GM18520 (cell line): ENCODE results near the gene UNC45A.
"Not testable (repeated sequence)": the region's sequence is repeated elsewhere in the genome, so short reads cannot be mapped to it uniquely, and the experiment has no call there.

Experiments
- ATAC-seq: cut with Tn5 transposase; IDR thresholded peaks from one replicate; pipeline ENCODE4 v1.9.1; 2021; ENCODE audit not compliant: unreplicated experiment

UNC45A gene

DNA sequence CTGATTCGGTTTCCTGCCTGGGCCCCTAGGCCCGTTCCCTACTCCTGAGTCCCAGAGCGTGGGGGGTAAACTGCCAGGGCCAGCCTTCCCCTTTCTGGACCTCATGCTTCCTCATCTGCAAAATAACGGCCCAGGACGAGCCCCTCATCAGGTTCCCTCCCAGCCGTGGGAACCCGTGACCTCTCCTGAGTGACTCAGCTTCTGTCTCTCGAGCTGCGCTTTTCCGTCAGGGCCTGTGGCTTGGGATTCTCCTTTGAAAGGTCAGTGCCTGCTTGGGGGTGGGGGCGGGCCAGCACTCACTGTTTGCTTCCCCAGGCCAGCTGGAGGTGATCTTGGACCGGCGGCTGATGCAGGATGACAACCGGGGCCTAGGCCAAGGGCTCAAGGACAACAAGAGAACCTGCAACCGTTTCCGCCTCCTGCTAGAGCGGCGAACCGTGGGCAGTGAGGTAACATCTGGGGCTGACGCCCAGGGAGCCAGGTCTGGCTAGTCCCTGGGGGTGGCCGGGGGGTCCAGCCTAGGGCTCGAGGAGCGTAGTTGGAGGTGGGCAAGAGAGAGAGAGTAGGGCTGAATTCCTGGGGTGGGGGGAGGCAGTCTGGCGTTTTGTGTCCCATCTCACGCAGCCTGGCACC is 19.2 kb upstream of the UNC45A start:
- ATAC-seq: no peak

DNA sequence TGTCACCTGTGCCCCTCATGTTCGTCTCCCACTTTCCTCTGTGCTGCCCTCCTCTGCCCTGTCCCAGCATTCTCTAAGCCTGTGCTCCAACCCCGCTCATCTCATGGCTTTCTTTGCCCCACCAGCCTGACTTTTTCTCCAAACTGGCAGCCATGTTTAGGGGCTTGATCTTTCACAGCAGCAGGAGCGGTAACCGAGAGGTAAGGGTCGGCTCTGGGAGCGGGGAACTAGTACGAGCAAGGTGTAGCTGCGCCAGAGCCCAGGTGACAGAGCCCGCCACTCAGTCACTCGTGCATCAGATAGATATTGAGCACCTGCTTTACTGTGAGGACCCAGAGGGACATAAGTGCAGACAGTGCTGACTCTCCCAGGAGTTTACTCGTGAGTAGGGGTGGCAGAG is 18.6 kb upstream of the UNC45A start:
- ATAC-seq: no peak

DNA sequence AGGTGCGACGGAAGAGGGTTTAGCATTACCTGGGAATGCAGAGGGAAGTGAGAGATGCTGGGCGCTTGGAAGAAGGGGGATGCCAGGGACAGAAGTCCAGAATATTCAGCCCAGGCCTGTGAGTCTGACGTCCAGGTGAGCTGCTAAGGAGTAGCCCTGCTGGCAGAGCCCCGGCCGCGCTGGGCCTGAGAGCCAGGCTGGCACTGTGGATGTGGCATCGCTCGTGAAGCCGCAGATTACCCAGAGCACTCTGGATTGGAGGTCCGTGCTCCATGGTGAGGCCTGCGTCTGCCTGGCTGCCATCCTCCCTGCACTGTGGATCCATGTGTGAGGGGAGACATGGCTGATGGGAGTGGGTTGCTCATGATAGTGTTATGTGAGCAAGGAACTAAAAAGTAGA is 17.5 kb upstream of the UNC45A start:
- no peak for ATAC-seq

DNA sequence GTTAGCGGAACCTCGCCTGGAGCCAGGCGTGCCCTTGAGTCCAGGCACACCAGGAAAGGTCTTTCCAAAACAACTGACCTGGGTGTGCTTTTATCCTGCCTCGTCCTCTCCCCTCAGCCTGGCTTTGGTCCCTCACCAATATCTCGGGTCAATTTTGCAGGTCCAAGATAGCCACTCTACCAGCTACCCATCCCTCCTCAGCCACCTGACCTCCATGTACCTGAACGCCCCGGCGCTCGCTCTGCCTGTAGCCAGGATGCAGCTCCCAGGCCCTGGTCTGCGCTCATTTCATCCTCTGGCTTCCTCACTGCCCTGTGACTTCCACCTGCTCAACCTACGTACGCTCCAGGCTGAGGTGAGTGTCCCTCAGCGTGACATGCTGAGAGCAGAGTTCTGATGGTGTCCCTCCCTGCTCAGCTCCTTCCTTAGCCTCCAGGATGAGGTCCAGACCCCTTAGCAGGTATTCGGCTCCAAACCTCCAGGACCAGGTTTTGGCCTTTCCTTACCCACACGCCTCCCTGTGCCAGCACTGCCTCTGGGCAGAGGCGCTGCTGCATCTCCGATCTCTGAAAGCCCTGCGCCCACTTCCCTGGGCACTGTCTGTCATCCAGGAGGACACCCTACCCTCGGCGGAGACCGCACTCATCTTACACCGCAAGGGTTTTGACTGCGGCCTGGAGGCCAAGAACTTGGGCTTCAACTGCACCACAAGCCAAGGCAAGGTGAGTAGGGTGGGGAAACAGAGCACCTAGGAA is 16.9 kb upstream of the UNC45A start:
- no peak for ATAC-seq

DNA sequence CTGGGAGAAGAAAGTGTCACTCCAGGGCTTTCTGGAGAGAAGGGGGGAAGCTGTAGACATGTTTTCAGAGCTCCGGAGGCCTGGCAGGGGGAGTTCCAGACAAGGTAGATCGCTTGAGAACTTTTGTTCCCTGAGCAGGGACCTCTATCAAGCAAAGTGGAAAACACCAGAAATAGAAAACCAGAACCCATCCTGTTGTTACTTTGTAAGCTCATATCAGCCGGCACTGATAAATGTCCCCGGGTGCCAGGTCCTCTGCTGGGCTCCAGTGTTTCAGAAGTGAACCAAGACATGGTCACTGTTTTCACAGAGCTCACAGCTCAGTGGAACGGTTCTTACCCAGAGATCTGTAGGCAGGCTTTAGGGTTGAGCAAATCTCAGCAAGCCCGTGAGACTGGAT is 16.2 kb upstream of the UNC45A start:
- ATAC-seq: no peak

DNA sequence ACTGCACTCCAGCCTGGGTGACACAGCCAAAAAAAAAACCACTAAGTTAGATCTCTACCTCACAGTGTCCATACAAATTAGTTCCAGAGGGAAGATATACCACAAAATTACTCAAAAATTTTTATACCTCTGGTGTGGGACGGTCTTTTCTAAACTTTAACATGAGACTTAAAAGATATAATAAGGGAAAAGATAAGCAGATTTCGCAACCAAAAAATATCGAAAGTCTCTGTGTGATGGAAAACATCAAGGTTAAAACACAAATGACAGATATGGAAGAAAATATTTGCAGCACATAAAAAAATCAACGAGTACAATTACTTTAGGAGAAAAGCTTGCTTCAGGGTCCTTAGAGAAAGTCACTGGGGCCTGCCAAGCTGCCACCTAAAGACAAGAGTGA is 13.2 kb upstream of the UNC45A start:
- ATAC-seq: no peak

DNA sequence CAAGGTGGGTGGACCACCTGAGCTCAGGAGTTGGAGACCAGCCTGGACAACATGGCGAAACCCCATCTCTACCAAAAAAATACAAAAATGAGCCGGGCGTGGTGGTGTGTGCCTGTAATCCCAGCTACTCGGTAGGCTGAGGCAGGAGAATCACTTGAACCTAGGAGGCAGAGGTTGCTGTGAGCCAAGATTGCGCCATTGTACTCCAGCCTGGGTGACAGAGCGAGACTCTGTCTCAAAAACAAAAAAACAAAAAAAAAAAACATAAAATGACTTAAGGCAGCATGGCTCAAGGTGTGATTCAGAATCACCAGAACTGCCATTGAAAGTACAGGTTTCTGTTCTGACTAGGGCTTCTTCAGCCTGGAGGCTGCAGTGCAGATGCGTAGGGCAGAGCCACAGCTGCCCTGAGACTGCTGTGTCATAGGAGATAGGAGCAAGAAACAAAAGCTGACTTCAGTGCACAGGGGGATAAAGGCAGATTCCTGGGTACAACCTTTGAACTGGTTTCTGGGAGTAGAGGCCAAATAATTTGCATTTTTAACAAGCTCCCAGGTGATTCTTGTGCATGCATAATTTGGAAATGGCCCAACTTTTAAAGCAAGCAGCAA is 12.3 kb upstream of the UNC45A start:
- peak; percentile 91 for ATAC-seq

DNA sequence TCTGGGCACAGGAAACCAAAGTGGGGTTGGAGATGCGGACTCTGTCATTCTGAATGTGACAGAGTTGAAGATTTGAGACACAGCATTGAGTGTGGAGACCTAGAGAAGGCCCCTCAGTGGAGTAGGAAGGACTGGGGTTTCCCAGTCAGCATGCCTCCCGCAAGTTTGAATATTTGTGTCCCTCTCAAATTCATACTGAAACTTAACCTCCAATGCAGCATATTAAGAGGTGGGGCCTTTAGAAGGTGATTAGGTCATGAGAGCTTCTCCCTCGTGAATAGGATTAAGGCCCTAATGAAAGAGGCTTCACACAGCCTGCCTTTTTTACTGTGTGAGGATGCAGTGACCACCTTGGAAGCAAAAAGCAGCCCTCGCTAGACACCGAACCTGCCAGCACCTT is 10.7 kb upstream of the UNC45A start:
- peak; percentile 57 for ATAC-seq

DNA sequence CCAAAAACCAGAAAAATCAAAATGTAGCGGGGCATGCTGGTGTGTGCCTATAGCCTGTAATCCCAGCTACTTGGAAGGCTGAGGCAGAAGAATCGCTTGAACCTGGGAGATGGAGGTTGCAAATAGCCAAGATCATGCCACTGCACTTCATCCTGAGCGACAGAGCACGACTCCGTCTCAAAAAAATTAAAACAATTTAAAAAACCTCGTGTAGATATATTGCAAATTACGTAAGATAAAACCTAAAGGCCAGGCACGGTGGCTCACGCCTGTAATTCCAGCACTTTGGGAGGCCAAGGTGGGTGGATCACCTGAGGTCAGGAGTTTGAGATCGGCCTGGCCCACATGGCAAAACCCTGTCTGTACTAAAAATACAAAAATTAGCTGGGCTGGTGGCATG is 8.3 kb upstream of the UNC45A start:
- ATAC-seq: not testable (repeated sequence)

DNA sequence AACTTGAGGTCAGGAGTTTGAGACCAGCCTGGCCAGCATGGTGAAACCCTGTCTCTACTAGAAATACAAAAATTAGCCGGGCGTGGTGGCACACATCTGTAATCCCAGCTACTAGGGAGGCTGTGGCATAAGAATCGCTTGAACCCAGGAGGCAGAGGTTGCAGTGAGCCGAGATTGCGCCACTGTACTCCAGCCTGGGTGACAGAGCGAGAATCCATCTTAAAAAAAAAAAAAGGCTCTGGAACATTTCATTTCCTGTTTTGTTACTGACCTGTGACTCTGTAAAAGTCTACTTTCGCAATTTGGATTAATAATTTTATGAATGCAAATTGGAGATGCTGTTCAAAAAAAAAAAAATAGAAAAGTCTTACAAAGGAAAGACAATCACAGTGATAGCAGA is 7.0 kb upstream of the UNC45A start:
- not testable (repeated sequence) for ATAC-seq

DNA sequence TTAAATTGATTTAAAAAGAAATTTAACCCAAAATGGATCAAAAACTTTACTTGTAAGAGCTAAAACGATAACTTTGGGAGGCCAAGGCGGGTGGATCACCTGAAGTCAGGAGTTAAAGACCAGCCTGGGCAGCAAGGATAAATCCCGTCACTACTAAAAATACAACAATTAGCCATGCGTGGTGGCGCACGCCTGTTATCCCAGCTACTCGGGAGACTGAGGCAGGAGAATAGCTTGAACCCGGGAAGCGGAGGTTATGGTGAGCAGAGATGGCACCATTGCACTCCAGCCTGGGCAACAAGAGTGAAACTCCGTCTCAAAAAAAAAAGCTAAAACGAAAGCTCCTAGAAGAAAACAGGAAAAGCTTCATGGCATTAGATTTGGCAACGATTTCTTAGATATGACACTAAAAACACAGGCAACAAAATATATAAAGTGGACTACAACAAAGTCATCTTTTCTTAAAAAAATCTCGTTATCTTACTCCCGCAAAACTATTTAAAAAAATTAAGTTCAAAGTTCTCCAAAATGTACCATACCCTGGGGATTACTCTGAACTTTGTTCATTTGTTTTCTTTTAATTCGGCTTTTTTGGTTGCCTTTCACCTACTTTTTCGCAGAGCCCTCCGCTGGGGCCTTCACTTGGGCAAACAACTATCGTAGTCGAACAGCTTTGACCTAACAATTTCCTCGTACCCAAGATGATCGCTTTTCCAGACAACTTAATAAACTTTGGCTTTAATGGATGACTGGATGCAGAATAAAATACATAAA is 5.7 kb upstream of the UNC45A start:
- no peak for ATAC-seq

DNA sequence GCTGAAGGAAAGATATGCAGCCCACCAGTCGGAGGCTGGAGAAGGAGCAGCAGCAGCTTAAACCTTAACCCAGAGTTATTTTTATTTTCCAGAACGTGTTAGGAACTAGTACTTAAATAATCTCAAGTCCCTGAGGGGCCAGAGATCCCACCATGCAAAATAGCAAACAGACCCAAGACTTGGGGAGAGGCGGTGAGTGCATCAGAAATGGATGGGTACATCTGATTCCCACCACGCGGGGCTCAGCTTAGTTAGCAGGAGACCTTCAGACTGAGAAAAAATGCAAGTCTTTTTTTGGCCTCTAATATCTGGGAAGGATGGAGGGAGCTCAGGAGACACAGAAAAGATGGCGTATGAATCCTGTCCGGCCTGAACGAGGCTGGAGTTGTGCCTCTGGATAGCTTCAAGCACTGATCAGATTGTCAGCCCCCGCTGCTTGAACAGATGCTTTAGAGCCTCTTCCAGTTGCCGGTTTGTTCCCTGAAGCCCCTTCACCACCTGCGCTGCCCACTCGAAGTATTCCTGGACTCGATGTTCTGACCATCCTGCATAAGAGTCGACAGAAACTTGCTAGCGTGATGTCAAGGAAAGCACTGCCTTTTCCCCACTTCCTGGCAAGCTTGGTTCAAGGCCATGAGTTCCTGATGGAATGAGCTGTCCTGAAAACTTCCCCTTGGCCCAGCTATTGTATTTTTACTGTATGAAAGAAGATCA is 4.1 kb upstream of the UNC45A start:
- no peak for ATAC-seq

DNA sequence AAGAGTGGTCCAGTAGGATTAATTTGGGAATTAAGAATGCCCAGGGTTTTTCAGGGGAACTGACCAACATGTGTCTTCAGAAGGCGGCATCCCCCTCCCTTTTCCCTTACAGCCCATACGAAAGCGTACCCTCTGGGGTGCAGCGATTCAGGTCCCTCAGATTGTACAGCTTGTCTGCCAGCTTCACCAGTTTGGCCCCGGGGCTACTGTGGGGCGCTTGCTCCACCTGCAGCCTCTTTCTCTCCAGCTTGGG is 3.6 kb upstream of the UNC45A start:
- ATAC-seq: no peak

DNA sequence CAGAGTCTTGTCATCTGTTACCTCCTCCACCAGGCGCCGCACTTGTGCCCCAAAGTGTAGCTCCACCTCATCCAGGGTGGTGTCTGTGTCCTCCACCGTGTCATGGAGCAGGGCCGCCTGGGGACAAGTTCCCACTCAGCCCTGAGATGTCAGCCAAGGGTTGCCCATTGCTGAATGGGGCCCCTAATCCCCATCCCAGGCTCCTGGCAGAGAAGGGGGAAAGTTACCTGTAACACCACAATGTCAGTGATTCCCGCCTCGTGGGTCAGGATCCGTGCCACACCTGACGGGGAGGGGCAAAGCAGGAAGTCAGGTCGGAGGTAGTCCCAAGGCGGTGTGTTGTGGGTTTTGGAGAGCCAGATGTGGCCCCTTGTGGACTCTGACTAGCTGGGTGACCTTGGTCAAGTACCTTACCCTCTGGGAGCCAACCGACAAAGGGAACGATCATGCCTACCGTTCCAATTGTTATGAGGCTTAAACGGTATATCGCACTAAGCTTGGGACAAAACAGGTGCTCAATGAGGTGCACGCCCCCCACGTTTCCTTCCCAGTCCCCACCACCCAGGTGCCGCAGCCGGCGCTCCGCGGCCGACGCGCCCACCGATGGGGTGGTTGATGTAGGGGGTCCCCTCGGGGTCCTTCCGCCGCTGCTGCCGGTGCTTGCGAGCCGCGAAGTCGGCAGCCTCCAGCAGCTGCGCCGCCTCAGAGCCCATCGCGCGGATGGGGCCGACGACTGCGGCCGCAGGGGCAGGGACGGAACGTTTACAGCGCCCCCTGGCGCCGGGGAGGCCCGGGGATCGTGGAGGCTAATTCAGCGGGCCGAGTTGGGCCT is 3.0 kb upstream of the UNC45A start, which contains the start of gene HDDC3:
Gene HDDC3, minus strand, starts transcription at position 722 of the 832 bp plus-strand sequence. Its CDS starts 9 bp downstream, at position 713.
- ATAC-seq: peak; percentile 39

DNA sequence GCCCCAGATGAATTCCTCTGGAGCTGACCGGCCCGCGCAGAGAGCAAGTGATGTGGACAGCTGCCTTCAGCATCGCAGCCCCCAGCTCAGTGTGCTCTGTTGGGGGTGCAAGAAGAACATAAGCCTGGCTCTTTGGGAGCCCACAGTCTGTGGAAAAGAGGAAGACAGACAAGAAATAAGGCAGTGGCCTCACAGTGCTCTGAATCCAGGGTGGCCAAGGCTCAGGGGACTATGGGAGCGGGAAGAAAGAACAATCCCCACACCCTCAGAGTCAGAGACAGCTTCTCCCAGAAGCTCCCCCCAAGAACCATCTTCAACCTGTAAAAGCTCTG is 2.5 kb upstream of the UNC45A start:
- ATAC-seq: no peak

DNA sequence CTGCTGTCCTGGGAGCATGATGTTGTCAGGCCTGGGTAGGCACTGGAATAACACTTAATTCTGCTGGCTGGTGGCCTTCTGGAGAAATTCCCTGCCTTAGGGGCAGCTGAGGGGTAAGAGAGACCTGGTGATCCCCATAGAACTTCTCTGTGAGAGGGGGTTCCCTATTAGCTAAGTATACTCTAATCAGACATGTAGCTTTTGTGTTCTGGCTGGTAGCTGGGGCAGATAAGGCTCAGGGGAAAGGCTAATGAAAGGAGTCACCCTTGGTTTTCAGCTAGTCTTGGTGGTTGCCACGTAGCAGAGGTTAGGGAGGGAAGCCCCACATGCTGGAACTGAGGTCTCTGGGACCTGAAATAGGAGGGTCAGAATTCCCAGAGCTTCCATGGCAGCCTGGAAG is 1.8 kb upstream of the UNC45A start:
- no peak for ATAC-seq

DNA sequence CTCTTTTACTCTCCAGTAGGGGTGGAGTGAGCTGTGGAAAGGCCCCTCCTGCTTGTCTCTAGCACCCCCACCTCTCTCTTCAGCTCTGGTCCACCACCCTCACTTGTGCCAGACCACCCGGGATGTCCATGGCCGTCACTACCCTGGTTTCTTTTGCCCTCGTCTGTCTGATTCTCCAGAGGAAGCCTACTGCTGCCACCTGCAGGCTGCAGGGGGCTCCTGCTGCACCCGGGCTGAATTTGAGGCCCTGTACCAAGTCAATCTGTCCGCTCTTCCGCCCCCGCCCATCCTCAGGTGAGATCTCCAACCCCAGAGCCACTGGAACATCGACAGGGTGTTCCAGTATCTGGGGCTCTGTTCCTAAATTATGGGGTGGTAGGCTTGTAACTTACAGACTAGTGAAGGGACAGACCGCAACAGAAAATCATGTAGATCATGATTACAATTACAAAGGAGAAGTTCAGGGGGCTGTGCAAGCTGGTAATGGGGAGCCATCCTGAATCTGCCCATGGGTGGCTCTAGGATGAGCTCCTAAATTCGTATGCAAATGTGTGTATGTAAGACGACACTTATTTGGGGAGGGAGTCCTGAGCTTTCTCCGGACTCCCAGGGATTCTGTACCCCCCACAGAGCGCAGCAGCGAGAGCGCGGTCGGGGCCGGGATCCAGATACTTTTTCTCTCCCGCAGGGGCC is 683 bp upstream of the UNC45A start:
- ATAC-seq: no peak

DNA sequence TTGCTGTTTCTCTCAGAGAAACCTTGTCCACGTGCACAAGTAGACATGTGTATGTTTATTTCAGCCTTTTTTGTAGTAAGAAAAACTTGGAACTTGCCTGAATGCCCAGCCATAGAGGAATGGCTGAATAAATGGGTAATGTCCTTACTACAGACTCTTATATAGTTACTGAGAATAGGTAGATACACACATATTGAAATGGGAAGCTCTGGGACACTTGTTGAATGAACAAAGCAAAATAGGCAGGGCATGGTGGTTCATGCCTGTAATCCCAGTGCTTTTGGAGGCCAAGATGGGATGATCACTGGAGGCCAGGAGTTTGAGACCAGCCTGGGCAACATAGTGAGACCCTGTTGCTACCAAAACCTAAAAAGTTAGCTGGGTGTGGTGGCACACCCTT is 1.7 kb downstream of the UNC45A start:
- no peak for ATAC-seq

DNA sequence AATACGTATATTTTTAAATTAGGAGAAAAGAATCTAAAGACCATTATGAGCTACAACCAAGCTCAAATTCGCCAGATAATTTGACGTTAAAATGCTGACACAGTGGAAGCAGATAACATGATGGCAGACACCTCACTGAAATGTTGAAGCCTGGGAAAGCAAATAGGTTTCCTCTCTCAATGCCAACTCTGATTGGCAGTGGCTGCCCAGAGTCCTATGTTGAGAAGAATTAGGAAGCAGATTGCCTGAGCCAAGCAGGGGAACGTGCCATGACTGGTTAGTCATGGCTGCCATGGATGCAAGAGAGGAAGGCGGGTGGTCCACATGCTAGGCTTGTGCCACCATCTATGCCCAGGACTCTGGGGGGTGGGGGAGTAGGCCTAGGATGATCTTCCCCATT is 3.2 kb downstream of the UNC45A start:
- ATAC-seq: no peak

DNA sequence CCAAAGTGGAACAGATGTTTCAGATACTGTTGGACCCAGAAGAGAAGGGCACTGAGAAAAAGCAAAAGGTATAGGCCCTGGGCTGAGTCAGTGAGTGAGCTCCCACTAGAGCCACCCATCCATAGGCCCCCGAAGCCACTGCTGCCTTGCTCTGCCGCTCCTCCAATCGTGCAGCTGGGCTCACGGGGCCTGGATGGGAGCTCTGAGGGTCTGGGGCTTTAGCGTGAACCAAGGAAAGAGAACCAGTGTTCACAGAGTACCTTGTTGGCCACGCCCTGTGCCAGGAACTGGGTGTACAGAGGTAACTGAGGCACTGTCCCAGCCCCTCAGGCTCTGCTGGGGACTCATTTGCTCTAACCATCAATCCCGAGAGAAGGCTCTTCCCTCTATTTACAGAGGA is 4.7 kb downstream of the UNC45A start:
- ATAC-seq: no peak
